ENCODE data around the gene PPP1R14B.

PPP1R14B gene

DNA sequence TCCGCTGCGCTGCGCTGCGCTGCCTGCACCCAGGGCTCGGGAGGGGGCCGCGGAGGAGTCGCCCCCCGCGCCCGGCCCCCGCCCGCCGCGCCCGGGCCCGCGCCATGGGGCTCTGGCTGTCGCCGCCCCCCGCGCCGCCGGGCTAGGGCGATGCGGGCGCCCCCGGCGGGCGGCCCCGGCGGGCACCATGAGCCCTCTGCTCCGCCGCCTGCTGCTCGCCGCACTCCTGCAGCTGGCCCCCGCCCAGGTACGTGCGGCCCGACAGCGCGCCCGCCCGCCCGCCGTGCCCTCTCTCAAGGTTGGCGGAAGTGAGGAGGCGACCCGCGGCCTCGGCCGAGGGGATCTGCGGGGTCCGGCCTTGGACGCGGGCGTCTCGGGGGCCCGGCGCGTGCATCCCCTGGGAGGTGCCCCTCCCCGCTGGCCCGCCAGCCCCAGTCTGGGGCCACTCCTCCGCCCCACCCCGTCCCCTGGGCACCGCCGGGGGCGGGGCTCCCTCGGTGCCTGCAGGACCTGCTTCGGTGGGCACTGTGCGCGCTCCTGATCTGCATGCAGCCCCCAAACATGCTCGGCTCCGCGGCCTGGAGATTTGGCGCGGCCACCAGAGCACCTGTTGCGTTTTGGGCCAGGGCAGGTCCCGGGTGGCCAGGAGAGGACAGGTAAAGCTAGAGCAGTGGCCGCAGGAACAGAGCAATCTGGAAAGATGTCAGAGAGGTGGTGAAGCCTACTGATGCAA lies 11.9 kb downstream of the PPP1R14B start:
- H3K9me3 Mint-ChIP-seq = no peaks in the 10 kb centered on the region
- H3K27ac Mint-ChIP-seq = peak overlapping the region in 1 of 2 donors; percentile 77
- H3K4me1 Mint-ChIP-seq = peaks cover 84% of the 10 kb centered on the region
- peak; percentile 73 for ATAC-seq
- H3K27me3 Mint-ChIP-seq = no peaks in the 10 kb centered on the region
- H3K4me3 Mint-ChIP-seq = peak overlapping the region; percentile 90 to 96
- DNase-seq = peak; percentile 60 to 63

GRCh38 chr11:64233913-64234586 lies 12.7 kb downstream of the PPP1R14B start, which contains the start of gene VEGFB:
Gene VEGFB (plus strand): TSS chr11:64234584. CDS start chr11:64234834, 250 bp downstream.
- H3K4me3 Mint-ChIP-seq = peak within 1 kb of the TSS; percentile 90 to 96
- peaks cover 85% of the 10 kb centered on the region for H3K4me1 Mint-ChIP-seq
- ATAC-seq (peak; percentile 63), DNase-seq (peak; percentile 67 to 70)
- H3K27ac Mint-ChIP-seq = peak within 1 kb of the TSS; percentile 26 to 77
- H3K9me3 Mint-ChIP-seq = no peaks in the 10 kb centered on the region
- H3K27me3 Mint-ChIP-seq = no peaks in the 10 kb centered on the region

- DNase-seq = no peak
- Mint-ChIP-seq H3K27me3 (no peaks in the 10 kb centered on the region), H3K4me1 (peaks cover 85% of the 10 kb centered on the region), H3K4me3 (peak overlapping the region in 1 of 2 donors; percentile 77), H3K27ac (peak overlapping the region in 1 of 2 donors; percentile 57), H3K9me3 (no peaks in the 10 kb centered on the region)
- no peak for ATAC-seq
These were observed 13.8 kb downstream of the PPP1R14B start for GRCh38 chr11:64232967-64233315.

GRCh38 chr11:64232182-64232966 lies 14.4 kb downstream of the PPP1R14B start:
- no peak overlapping the region for H3K27ac Mint-ChIP-seq
- H3K4me1 Mint-ChIP-seq = peaks cover 85% of the 10 kb centered on the region
- H3K9me3 Mint-ChIP-seq = no peaks in the 10 kb centered on the region
- H3K4me3 Mint-ChIP-seq = peak overlapping the region in 1 of 2 donors; percentile 96
- no peak for DNase-seq
- H3K27me3 Mint-ChIP-seq = no peaks in the 10 kb centered on the region
- no peak for ATAC-seq

GRCh38 chr11:64231546-64231945 lies 15.2 kb downstream of the PPP1R14B start:
- no peaks in the 10 kb centered on the region for H3K27me3 Mint-ChIP-seq
- peak overlapping the region; percentile 89 to 96 for H3K4me3 Mint-ChIP-seq
- DNase-seq (no peak), ATAC-seq (no peak)
- H3K4me1 Mint-ChIP-seq = peaks cover 85% of the 10 kb centered on the region
- H3K27ac Mint-ChIP-seq = no peak overlapping the region
- H3K9me3 Mint-ChIP-seq = no peaks in the 10 kb centered on the region

DNA sequence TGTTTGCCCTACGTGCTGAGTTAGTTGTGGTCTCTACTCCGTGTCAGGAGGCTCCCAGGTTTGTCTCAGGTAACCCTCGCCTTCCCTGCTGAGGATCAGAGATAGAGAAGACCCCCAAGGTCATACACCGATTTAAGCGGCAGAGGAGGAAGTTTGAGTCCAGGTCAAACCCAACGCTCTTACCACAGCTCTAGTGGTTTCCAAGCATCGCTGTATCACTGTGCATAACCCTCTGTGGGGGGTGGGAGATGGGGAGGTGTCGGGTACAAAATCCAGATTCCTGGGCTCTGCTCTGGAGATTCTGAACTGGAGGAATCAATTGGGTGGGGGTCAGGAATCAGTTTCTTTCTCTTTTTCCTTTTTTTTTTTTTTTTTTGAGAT lies 15.8 kb downstream of the PPP1R14B start:
- Mint-ChIP-seq H3K27ac (peak overlapping the region in 1 of 2 donors; percentile 77), H3K27me3 (no peaks in the 10 kb centered on the region), H3K4me3 (peak overlapping the region; percentile 89 to 96), H3K9me3 (no peaks in the 10 kb centered on the region), H3K4me1 (peaks cover 81% of the 10 kb centered on the region)
- DNase-seq (no peak), ATAC-seq (no peak)

DNA sequence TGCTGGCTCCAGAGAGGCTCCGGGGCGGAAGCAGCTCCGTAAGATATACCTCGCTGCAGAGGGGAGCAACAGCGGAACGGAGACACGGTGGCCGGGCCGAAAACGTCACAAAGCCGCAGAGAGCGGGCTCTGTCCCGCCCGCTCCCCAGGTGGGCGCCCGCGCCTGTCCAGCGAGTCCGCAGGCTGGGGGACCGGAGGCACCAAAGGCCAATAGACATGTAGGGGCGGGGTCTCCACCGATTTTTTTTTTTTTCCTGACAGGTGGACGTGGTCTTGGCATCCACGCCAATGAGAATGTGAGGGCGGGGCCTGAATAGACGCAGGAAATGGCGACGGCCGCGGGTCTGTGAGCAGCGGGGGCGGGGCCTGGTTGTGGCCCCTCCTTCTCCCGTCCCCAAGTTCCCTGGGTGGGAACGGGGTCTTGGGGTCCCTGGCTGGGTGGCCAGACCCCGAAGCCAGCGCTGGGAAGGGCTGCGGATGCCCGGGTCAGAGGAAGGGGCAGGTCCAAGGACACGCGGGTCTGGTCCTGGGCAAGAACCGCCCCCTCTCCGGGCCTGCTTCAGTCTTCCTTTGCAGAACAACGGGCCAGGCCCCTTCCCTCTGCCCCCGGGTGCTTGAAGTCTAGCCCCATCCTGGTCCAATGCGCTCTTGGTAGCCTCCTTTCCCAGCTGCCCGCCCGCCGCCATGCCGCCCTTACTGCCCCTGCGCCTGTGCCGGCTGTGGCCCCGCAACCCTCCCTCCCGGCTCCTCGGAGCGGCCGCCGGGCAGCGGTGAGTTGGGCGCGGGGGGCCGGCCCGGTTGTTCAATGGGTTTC lies 16.4 kb downstream of the PPP1R14B start, which contains the start of gene DNAJC4:
TSS of gene DNAJC4 (plus strand) at position 378 of the 814 bp plus-strand sequence. CDS start at position 685, 307 bp downstream.
- H3K27me3 Mint-ChIP-seq = no peaks in the 10 kb centered on the region
- peak within 1 kb of the TSS; percentile 77 to 96 for H3K27ac Mint-ChIP-seq
- ATAC-seq = peak; percentile 57
- H3K4me1 Mint-ChIP-seq = peaks cover 79% of the 10 kb centered on the region
- no peaks in the 10 kb centered on the region for H3K9me3 Mint-ChIP-seq
- H3K4me3 Mint-ChIP-seq = peak within 1 kb of the TSS; percentile 89 to 96
- peak; percentile 83 to 87 for DNase-seq

GRCh38 chr11:64229744-64230170 lies 17.0 kb downstream of the PPP1R14B start:
- Mint-ChIP-seq H3K9me3 (no peaks in the 10 kb centered on the region), H3K27ac (peak overlapping the region; percentile 73 to 96), H3K4me1 (peaks cover 79% of the 10 kb centered on the region), H3K4me3 (peak overlapping the region; percentile 89 to 96), H3K27me3 (no peaks in the 10 kb centered on the region)
- DNase-seq = no peak
- no peak for ATAC-seq

DNA sequence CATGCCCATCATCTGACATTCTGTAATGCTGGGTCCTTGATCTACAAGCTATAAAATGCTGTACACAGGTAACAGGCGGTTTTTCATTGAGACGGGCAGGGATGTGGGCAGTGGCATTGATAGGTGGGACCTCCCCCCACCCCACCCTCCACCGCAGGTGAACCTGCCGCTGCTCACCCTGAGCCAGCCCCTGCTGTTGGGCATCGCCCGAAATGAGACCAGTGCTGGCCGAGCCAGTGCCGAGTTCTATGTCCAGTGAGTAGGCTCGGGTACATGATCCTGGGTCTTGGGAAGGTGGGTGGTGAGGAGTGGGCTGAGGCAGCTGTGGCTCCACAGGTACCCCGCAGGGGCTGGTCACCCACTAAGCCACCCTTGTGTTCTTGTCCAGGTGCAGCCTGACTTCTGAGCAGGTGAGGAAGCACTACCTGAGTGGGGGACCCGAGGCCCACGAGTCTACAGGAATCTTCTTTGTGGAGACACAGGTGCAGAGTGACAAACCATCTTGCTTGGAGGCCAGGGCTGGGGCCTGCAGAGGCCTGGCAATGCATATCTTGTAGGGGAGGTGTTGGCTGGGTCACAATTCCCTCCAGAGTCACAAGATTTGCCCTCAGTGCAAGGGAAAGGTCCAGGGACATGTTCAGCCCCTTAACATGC lies 17.5 kb downstream of the PPP1R14B start:
- H3K9me3 Mint-ChIP-seq = no peaks in the 10 kb centered on the region
- peak overlapping the region in 1 of 2 donors; percentile 34 for H3K27ac Mint-ChIP-seq
- peak overlapping the region; percentile 89 to 96 for H3K4me3 Mint-ChIP-seq
- H3K4me1 Mint-ChIP-seq = peaks cover 84% of the 10 kb centered on the region
- DNase-seq = no peak
- ATAC-seq = no peak
- no peaks in the 10 kb centered on the region for H3K27me3 Mint-ChIP-seq

GRCh38 chr11:64227405-64227956 lies 19.3 kb downstream of the PPP1R14B start:
- Mint-ChIP-seq H3K27ac (peak overlapping the region; percentile 93 to 95), H3K4me3 (peak overlapping the region; percentile 91 to 93), H3K27me3 (no peaks in the 10 kb centered on the region), H3K4me1 (peaks cover 76% of the 10 kb centered on the region), H3K9me3 (no peaks in the 10 kb centered on the region)
- DNase-seq (peak in 1 of 2 donors; percentile 12), ATAC-seq (no peak)

DNA sequence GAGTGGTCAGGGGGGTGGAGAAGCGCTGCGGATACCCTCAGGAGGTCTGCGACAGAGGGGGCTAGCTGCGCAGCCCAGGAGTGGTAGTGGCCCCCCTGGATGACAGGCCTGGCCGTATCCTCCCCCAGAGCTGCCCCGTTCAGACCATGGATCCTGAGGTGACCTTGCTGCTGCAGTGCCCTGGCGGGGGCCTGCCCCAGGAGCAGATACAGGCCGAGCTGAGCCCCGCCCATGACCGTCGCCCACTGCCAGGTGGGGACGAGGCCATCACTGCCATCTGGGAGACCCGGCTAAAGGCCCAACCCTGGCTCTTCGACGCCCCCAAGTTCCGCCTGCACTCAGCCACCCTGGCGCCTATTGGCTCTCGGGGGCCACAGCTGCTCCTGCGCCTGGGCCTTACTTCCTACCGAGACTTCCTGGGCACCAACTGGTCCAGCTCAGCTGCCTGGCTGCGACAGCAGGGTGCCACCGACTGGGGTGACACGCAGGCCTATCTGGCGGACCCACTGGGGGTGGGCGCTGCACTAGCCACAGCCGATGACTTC lies 20.2 kb downstream of the PPP1R14B start:
- H3K4me1 Mint-ChIP-seq = peaks cover 67% of the 10 kb centered on the region
- peak overlapping the region; percentile 91 to 93 for H3K4me3 Mint-ChIP-seq
- no peaks in the 10 kb centered on the region for H3K9me3 Mint-ChIP-seq
- DNase-seq = peak; percentile 53 to 76
- no peaks in the 10 kb centered on the region for H3K27me3 Mint-ChIP-seq
- H3K27ac Mint-ChIP-seq = peak overlapping the region; percentile 93 to 95
- ATAC-seq = peak; percentile 59

- H3K4me1 Mint-ChIP-seq = peaks cover 60% of the 10 kb centered on the region
- no peaks in the 10 kb centered on the region for H3K27me3 Mint-ChIP-seq
- ATAC-seq (peak; percentile 74), DNase-seq (peak; percentile 89 to 92)
- no peaks in the 10 kb centered on the region for H3K9me3 Mint-ChIP-seq
- H3K4me3 Mint-ChIP-seq = peak within 1 kb of the TSS; percentile 91 to 93
- H3K27ac Mint-ChIP-seq = peak within 1 kb of the TSS; percentile 93 to 95
These were observed 20.9 kb downstream of the PPP1R14B start, which contains the start of the genes NUDT22 and TRPT1 for GRCh38 chr11:64225608-64226506. Gene NUDT22 (plus strand): TSS chr11:64226274. CDS start chr11:64226653, 379 bp downstream. Gene TRPT1 (minus strand): TSS chr11:64226186. CDS start chr11:64225860, 326 bp downstream.

Data from stimulated activated naive CD8-positive, alpha-beta T cell treated with anti-CD3 and anti-CD28 coated beads, Interleukin-15, amount 100 ng/mL, for 72 hours (primary cell).